GM12878 (cell line): ENCODE data around the gene IQGAP2.

ENCODE experiments used
- CTCF ChIP-seq, 3 experiments: IDR thresholded peaks in 2 of 3; conservative IDR thresholded peaks in 1 of 3; 2 replicates each; pipeline ENCODE4 v1.5.1; 2011; ENCODE audit warnings: low read depth in 3 of 3, low read length in 3 of 3, mild to moderate bottlenecking in 3 of 3, control low read depth in 2 of 3, moderate library complexity in 2 of 3, inconsistent platforms in 1 of 3, mixed read lengths in 1 of 3; ENCODE audit not compliant: control insufficient read depth in 2 of 3, insufficient read depth in 1 of 3; ENCODE audit errors: extremely low read depth in 1 of 3
- PRDM15 ChIP-seq: fragments of 450-650 bp; formaldehyde crosslinking; IDR thresholded peaks from 2 replicates; pipeline ENCODE4 v1.4.0; 2020; ENCODE audit warnings: mild to moderate bottlenecking, moderate library complexity
- SMAD1 ChIP-seq: fragments of 450-650 bp; IDR thresholded peaks from 2 replicates; pipeline ENCODE4 v1.6.1; 2018; ENCODE audit warnings: mild to moderate bottlenecking, low read depth; ENCODE audit not compliant: partially characterized antibody

- TF ChIP-seq CTCF (IDR thresholded peaks at IDR 0.05 in 2 of 3, conservative IDR thresholded peaks at IDR 0.05 in 1 of 3; ENCODE audit: control insufficient read depth in 2 of 3, extremely low read depth in 1 of 3, insufficient read depth in 1 of 3, low read depth in 3 of 3, low read length in 3 of 3) (no peak), PRDM15 (CRISPR knock-in tag) (no peak), SMAD1 (no peak)
Observed at GRCh38 chr5:76692274-76692540, 289.1 kb downstream of the IQGAP2 start.
